HG02588 (cell line): ENCODE measurements around the gene EGFL8.
"Not testable (repeated sequence)": the region's sequence is repeated elsewhere in the genome, so short reads cannot be mapped to it uniquely, and the experiment has no call there.

Experiments
- ATAC-seq: cut with Tn5 transposase; IDR thresholded peaks from one replicate; pipeline ENCODE4 v1.9.1; 2021; ENCODE audit warnings: mild to moderate bottlenecking, moderate library complexity; ENCODE audit not compliant: unreplicated experiment

The EGFL8 gene

DNA sequence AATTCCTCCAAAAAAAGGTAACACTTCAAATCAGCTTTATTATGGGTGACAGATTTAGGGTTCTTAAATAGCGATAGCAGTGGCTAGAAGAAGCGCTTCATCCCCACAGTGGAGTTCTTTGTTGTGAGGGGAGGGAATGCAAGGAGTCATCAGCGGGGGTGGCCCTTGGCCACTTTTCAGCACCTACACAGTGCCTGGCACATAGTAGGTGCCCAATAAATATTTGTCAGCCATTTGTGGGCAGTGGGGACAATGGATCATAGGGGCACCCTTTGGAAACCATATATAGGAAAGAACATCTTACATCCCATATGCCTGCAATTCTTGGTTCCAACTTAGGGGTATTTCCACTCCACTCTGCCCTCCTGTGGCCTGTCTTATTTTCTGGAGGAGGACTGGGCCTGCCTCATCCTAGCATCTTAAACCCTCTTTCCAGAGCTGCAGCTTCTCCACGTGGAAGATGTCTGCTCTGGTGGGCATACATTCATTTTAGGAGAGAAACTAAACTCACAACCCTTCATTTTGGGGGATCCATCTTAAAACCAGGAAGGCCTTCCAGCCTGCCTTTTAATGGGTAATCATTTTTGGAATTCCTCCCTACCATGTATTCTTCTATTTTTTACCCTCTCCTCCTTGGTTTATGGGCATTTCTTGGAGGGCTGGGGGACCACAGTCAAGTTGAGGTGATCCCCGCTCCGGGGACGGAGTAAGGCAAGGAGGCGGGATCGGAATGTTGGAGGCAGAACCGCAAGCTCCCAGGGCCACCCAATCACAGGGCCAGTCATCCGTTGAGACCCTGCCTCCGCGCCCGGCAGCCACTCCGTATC lies 30.6 kb downstream of the EGFL8 start:
- ATAC-seq: no peak

DNA sequence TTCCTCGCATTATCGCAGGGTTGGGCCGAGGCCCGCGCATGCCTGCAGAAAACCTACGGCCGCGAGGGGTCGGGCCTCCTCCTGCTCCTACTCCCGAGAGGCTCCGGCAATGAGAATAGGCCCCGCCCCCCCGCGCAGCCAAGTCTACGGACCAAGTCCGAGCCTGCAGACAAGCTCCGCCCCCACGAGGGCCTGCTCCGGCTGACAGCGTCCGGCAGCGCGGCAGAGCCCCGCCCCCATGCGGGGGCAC lies 31.2 kb downstream of the EGFL8 start:
- peak; percentile 75 for ATAC-seq

DNA sequence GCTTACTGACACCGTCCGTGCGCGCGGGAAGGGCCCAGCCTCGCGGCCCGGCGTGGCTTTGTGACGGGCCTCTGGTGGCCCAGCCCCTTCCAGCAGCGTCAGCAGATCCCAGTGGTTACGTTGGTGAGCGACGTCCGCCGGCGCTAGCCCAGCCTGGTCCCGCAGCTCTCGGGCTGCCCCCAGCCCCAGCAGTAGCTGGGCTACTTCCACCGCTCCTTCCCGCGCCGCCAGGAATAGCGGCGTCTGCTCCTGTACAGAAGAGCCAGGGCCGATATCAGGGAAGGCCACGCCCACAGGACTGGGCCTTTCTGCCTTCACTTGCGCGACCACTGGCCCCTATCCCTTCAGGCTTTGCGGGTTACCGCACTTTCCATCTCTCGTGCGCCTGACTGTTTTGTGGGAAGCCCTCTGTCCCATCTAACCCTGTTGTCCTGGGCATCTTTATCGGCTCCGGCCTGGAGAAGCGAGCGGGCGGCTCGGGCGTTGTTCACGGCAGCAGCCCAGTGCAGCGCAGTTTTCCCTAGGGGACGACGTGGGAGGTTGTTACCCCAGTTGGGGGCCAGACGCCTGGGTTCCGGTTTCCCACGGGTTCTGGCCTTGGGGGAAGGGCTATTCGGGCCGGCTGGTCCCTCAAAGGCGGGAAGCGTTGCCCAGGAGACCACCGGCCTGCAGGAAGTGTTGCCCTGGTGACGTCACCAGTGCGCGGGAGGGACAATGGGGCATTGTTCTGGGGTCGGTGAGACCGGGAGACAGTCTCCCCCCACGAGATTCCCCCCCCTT lies 31.7 kb downstream of the EGFL8 start:
- peak; percentile 72 for ATAC-seq

DNA sequence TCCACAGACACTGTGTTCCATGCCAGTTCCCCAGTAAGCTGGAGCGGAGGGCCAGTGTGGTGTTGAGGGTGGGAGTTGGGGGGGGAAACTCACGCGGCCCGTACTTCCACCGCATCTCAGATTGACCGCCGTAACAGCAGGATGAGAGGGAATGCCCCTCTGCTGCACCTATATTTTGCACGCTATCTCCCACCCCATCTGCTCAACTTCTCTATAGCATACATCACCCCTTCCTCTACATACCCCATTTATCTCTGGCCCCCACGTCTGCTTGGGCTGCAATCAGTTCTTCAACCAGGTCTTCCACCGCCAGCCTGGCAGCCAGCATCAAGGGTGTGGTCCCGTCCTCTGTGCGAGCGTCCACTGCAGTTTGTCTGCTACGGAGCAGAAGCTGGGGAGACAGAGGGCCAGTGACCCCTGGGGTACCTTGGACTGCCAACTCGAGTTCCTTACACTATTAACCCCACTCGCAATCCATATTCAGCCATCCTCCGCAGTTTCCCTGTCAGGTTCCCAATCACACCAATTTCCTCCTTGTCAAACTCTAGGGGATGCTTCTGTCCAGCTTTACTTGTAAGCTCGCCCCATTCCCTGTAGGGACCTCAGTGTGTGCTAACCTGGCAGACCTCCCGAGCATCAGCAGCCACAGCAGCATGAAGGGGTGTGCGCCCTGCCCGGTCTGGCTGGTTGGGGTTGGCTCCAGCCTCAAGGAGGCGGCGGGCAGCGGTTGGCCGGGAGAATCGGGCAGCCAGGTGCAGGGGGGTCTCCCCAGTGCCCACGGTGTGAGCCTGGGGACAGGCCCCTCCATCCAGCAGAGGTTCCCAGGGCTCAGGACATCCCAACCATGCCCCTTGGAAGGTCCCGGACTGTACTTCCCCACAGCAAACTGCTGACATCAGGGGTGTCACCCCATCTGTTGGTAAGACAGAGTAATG lies 32.6 kb downstream of the EGFL8 start:
- no peak for ATAC-seq

DNA sequence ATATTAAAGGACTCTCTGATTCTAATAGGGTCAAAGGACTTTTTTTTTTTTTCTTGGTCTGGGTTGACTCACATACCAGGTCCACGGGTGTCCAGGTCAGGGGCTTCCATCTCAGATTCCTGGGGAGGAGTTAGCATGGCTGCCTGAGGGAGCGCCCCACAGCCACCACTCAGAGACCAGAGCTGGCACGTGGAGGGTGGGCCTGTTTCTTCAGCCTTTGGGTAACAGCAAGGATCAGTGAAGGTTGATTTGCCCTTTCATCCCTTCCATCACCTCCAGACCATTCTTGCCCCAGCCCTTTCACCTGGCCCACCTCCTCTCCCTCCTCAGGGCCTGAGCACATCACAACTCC lies 33.9 kb downstream of the EGFL8 start:
- ATAC-seq: no peak

DNA sequence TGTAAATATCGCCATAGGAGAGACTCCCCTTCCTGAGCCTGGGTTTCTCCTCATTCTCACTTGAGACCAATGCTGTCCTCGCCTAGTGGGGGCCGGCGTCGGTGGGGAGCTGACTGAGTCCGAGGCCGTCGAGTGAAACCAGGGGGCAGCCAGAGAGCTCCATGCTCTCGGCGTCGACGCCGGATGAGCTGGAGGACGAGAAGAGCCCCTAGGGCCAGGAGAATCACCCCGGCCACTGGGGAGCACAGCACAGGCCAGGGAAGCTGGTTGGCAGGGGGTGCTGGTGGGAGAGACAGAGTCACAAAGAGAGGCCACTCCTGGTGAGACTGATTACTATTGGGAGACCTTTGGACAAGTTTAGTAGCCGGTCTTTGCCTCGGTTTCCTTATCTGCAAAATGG lies 34.5 kb downstream of the EGFL8 start:
- no peak for ATAC-seq

DNA sequence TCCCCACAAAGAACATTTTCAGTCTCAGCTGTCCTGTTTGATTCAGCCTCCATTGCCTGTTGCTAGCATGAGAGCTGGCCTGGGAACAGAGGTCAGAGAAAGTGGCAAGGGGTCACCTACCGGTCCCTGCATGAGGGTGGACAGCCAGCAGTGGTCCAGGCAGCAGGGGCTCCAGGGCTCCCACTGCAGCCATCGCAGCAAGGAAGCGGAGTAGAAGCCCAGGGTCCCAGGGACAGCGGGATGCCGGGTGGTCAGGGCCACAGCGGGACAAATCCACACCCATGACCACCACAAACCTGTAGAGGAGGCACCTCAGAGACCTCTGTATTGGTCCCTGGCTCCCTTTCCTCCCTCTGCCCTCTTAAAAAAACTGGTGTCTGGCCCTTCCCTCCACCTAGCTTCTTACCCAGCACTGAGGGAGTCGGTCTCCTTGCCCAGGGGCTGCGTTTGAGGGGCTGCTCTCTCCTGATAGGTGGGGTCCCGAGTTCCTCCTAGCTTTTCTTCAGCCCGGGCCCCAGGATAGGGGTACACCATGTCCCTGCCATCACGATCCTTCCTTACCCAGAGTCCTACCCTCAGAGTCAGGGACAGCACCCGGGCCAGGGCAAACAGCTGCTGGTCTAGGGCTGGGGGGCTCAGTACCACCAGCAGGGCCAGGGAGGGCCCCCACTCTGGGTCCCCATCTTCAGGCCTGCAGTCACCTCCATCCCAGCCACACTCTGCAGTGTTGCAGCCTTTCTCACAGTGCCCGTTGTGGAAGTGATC lies 36.5 kb downstream of the EGFL8 start:
- no peak for ATAC-seq

DNA sequence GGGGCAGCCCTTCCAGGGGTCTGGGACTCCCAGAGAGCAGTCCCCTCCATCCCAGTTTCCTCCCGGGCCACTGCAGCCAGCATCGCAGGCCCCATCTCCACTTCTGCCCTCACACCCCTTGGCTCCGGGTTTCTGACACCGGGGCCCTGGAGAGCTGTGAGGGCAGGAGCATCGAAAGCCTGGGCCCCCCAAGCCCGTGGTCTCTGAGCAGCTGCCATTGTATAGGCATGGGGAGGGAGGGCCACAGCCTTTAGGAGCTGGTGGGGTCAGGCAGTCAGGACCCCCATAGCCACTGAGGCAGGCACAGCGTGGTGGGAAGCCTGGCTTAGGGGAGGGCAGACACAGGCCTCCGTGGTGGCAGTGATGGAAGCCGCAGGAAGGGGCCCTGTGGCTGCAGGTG lies 37.8 kb downstream of the EGFL8 start:
- ATAC-seq: no peak

DNA sequence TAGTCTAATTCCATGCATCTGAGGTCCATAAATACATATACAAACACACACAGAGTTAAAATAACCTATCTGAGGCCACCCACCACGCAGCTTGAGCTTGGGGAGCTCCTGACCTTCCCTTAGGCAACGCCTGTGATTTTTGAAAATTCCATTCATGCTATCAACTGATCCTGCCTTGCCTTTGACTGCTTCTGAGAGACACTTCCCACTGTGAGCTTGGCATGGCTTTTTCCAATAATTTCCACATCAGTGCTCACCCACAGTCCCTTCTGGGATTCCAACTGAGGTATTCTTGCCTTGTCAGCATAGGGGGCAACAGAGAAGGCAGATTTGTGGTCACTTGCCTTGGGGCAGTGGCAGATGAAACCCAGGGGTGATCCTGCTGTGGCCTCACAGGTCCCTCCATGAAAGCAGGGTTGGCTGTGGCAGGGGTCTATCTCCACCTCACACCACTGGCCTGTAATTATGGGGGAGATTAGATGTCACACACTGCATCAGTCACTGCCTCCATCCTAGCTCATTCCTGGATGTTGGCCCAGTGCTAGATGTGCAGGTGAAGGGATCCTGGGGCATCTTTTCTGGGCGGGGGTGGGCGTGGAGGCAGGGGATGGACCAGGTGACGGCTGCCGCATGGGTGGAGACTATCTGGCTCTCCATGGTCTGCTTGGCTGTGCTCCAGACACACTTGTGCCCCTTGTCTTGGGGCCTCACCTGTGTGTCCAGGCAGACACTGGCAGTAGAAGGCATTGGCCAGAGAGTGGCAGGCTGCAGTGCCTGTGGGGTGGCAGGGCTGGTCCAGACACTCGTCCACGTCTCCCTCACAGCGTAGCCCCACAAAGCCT lies 39.3 kb downstream of the EGFL8 start:
- ATAC-seq: no peak

DNA sequence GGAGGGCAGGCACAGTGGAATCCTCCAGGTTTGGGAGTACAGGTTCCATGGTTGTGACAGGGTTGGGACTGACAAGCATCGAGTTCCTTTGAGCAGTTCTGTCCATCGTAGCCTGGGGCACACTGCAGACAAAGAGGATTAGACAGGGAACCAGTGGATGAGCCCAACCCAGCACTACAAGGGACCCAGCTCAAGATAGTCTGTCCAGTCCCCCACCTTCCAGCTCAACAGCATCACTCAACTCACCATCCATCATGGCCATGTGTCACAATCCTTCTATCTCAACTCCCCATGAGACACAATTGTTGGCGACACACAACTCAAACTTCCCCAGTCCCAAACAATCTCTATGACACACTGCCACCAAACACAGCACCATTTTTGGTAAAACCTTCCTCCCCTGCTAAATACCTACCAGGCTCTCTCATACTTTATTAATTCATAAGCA lies 39.9 kb downstream of the EGFL8 start:
- ATAC-seq: no peak

DNA sequence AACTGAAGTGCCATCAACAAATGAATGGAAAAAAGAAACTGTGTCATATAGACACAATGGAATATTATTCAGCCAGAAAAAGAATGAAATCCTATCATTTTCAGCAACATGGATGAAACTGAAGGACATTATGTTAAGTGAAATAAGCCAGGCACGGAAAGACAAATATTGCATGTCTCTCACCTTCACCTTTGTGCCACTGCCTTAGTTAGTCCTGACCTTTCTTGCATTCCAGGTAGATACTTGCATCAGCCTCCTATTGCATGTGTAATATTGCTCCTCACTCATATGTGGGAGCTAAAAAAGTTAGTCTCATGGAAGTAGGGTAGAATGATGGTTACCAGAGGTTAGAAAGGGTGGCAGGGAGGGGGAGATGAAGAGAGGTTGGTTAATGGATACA lies 44.6 kb downstream of the EGFL8 start:
- ATAC-seq: no peak

DNA sequence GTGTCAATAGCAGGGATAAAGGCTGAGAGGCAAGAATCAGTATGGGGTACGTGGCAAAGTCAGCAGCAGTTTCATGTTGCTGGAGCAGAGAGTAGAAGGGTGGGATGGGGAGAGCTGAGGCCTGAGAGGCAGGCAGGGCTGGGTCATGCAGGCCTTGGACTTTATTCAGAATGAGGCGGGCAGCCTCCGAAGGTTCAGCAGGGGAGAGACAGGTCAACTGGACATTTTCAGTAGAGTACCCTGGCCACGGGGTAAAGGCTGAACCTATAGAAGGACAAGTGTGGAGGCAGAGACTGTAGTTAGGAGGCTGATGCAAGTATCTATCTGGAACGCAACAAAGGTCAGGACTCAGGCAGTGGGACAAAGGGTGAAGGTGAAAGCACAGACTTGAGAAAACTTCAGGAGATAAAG lies 45.8 kb downstream of the EGFL8 start:
- no peak for ATAC-seq

DNA sequence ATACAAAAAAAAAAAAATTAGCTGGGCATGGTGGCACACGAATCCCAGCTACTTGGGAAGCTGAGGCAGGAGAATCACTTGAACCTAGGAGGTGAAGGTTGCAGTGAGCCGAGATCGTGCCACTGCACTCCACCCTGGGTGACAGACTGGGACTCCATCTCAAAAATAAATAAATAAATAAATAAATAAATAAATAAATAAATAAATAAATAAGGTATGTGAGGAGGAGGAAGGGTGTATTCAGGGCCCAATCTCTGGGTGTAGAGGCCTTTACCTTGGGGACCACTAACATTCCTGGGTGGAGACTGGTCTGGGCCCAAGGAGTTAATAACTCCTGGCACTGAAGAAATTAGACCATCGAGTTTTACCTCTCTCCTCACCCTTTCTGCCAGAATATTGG lies 47.0 kb downstream of the EGFL8 start:
- not testable (repeated sequence) for ATAC-seq

DNA sequence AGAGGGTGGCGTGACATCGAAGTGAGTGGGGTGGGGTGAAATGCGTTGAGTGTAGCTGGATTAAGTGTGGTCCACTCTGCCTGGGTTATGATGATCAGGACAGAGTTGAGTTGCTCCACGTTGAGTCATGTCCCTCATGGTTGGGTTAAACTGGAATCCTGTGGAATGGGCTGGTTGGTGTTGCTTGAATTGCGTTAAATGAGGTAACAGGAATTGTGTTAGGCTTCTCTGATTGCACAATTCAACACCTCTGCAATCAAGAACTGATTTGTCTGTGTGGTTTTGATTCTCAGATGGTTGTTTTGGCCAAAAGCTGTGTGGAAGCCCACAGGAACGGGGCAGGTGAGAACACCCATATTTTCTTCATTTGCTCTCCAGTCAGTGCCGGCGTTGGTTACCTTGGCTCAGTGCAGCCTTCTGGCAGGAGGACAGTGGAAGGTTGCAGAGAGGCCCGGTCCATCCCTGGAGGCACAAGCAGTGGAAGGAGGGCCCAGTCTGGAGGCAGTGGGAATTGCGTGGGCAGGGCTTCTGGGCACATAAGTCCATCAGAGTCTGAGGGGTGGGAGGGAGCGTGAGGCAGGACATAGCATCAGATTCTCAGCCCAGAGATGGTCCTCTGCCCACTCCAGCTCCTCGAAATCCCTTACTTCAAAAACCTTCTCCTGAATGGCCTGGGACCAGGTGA lies 47.8 kb downstream of the EGFL8 start:
- ATAC-seq: no peak

DNA sequence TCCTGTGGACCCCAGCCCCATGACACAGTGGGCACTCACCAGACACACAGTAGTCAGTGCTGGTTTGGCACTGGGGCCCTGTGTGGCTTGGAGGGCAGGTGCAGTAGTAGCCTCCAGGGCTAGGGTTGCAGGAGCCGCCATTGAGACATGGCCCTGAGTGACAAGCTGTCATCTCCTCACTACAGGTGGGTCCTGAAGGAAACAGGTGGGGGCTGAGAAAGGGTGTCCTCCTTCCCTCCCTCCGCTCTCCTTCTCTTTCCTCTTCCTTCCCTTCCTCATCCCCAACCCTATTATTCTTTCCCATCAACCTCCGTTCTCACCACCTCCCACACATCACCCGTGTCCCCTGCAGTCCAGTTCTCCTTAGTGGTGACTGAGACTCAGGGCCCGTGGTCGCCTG lies 49.3 kb downstream of the EGFL8 start:
- ATAC-seq: no peak

DNA sequence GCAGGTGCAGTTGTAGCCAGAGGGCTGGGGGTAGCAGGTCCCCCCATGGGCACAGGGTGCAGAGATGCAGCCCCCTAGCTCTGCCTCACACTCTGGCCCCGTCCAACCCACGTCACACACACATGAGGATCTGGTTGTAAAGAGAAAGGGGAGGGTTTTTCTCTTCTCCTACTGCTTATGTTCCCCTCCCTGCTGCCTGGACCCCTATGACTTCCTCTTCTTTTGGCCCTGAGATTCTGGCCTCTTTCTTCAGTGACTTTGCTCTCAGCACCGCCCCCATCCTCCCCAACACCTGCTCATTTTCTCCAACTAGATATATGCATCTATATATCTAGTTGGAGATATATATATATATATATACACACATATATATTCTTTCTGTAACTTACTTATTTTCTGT lies 49.7 kb downstream of the EGFL8 start:
- ATAC-seq: no peak

DNA sequence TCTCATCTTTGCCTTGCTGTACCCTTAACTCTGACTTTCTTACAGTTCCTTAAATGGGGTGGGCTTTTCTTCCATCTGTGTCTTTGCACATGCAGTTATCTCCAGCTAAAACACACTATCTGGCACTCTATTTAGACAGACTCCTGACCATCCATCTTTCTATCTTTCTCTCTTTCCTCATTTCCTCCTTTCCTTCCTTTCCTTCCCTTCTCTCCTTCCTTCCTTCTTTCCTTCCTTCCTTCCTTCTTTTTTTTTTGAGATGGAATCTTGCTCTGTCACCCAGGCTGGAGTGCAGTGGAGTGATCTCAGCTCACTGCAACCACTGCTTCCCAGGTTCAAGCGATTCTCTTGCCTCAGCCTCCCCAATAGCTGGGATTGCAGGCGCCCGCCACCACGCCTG lies 51.2 kb downstream of the EGFL8 start:
- no peak for ATAC-seq

DNA sequence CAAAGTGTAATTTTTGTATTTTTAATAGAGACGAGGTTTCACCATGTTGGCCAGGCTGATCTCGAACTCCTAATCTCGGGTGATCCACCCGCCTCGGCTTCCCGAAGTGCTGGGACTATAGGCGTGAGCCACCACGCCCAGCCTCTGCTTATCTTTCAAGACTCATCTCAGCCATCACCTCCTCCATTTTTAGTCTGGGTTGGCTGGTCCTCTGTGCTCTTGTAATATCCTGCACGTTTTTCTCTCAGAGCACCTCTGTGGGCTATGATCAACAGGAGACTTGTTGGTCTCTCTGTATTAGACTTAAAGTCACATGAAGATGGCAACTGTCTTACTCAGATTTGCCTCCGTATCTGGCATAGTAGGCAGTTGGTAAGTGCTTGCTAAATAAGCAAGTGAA lies 51.9 kb downstream of the EGFL8 start:
- ATAC-seq: no peak

DNA sequence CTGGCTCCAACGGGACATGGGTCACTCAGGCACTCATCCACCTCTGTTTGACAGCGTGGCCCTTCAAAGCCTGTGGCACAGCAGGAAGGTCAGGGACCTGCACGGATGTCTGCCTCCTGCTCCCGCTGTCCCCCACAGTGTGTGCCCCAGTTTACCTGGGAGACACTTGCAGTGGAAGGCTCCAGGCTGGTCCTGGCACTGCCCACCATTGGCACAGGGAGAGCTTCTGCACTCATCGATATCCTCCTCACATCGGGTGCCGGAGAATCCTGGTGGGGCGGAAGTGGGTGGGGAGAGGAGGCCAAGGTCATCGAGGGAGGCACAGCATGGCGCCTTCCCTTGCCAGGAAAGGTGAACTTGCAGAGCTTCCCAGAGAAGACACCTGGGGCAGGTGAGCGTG lies 52.6 kb downstream of the EGFL8 start:
- ATAC-seq: no peak
